Activated CD4-positive, alpha-beta T cell treated with anti-CD3 and anti-CD28 coated beads for 48 hours (primary cell): Measurements from ENCODE around the gene SLC2A13.

Source experiments
- DNase-seq: peaks from one replicate; pipeline ENCODE4 v3.0.0-alpha.2; 2020

Gene SLC2A13

GRCh38 chr12:39990122-39991101 is 115.5 kb downstream of the SLC2A13 start:
- peak; percentile 72 for DNase-seq

- no peak for DNase-seq
Measured at GRCh38 chr12:39989501-39989900, 116.4 kb downstream of the SLC2A13 start.

GRCh38 chr12:39988574-39988973 is 117.3 kb downstream of the SLC2A13 start:
- DNase-seq: no peak

GRCh38 chr12:39986674-39987073 is 119.2 kb downstream of the SLC2A13 start:
- DNase-seq: no peak

- DNase-seq: no peak
Measured at GRCh38 chr12:39984670-39985069, 121.2 kb downstream of the SLC2A13 start.

GRCh38 chr12:39975374-39975918 is 130.4 kb downstream of the SLC2A13 start:
- no peak for DNase-seq

GRCh38 chr12:39972119-39972518 is 133.8 kb downstream of the SLC2A13 start:
- DNase-seq: no peak

GRCh38 chr12:39971348-39971747 is 134.5 kb downstream of the SLC2A13 start:
- no peak for DNase-seq

GRCh38 chr12:39966721-39967120 is 139.2 kb downstream of the SLC2A13 start:
- DNase-seq: no peak

GRCh38 chr12:39966256-39966655 is 139.6 kb downstream of the SLC2A13 start:
- no peak for DNase-seq

GRCh38 chr12:39959467-39959866 is 146.4 kb downstream of the SLC2A13 start:
- no peak for DNase-seq

GRCh38 chr12:39959031-39959430 is 146.8 kb downstream of the SLC2A13 start:
- no peak for DNase-seq

- DNase-seq: no peak
Measured at GRCh38 chr12:39958377-39958776, 147.5 kb downstream of the SLC2A13 start.

- no peak for DNase-seq
Measured at GRCh38 chr12:39956725-39957124, 149.2 kb downstream of the SLC2A13 start.

- no peak for DNase-seq
Measured at GRCh38 chr12:39946361-39947280, 159.3 kb downstream of the SLC2A13 start.

GRCh38 chr12:39937119-39937518 is 168.8 kb downstream of the SLC2A13 start:
- no peak for DNase-seq

GRCh38 chr12:39935839-39936238 is 170.0 kb downstream of the SLC2A13 start:
- DNase-seq: no peak

GRCh38 chr12:39935275-39935674 is 170.6 kb downstream of the SLC2A13 start:
- DNase-seq: no peak

- no peak for DNase-seq
Measured at GRCh38 chr12:39931857-39932256, 174.0 kb downstream of the SLC2A13 start.

GRCh38 chr12:39931231-39931630 is 174.7 kb downstream of the SLC2A13 start:
- no peak for DNase-seq

GRCh38 chr12:39930101-39930500 is 175.8 kb downstream of the SLC2A13 start:
- DNase-seq: no peak

- no peak for DNase-seq
Measured at GRCh38 chr12:39928181-39928899, 177.5 kb downstream of the SLC2A13 start.

GRCh38 chr12:39923364-39923763 is 182.5 kb downstream of the SLC2A13 start:
- DNase-seq: no peak
